Measurements from ENCODE around the gene COX14.

Gene COX14

DNA sequence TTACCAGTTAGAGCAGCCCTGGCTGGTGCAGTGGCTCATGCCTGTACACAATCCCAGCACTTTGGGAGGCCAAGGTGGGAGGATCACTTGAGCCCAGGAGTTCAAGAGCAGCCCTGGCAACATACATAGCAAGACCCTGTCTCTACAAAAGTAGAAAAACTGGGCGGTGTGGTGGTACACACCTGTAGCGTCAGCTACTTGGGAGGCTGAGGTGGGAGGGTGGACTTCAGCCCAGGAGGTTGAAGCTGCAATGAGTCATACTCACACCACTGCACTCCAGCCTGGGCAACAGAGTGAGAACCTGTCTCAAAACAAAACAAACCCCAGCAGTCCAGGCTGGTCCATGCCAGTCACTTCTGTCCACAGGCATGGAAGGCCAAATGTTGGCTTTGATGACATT lies 7.4 kb downstream of the COX14 start:
- Histone ChIP-seq H3K27ac (no peak overlapping the region), H3K36me3 (ENCODE audit: insufficient read depth, low read length) (no peaks in the 10 kb centered on the region; the same call in 1 of the 2 replicates), H3K4me3 (no peak overlapping the region), H3K9me3 (ENCODE audit: low read depth, low read length) (no peaks in the 10 kb centered on the region), H3K9ac (ENCODE audit: insufficient read length) (no peak overlapping the region)
- DNase-seq (ENCODE audit: low read depth, low spot score): no peak
- no peak for TF ChIP-seq POLR2AphosphoS5 (IDR thresholded peaks at IDR 0.05; ENCODE audit: borderline replicate concordance, low read depth, low read length)
- no peak for TF ChIP-seq EZH2 (IDR thresholded peaks at IDR 0.05)
- TF ChIP-seq FOXP2 (optimal IDR thresholded peaks at IDR 0.05; ENCODE audit: control extremely low read depth, extremely low read length, insufficient read depth): no peak

DNA sequence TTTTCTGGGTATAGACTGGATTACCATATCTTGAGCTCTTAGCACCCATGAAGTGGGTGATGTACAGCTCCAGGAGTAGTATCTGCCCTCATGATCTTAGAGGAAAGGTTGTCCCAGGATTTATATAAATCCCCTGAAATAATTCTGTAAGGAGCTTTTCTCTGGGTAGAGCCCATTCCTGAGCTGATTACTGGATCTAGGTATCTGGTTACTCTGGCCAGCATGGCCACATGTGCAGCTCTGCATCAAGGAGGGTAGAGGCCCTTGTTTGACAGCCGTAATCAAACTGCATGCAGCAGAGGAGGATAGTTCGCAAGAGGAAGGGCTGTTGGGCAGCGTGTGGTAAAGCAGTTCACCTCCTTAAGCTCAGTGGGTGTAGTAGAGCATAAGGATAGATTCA lies 8.5 kb downstream of the COX14 start:
- Histone ChIP-seq H3K4me3 (no peak overlapping the region), H3K9me3 (ENCODE audit: low read depth, low read length) (no peaks in the 10 kb centered on the region), H3K36me3 (ENCODE audit: insufficient read depth, low read length) (no peaks in the 10 kb centered on the region; the same call in 1 of the 2 replicates), H3K27ac (no peak overlapping the region), H3K9ac (ENCODE audit: insufficient read length) (no peak overlapping the region)
- DNase-seq (ENCODE audit: low read depth, low spot score): no peak
- no peak for TF ChIP-seq EZH2 (IDR thresholded peaks at IDR 0.05)
- no peak for TF ChIP-seq FOXP2 (optimal IDR thresholded peaks at IDR 0.05; ENCODE audit: control extremely low read depth, extremely low read length, insufficient read depth)
- TF ChIP-seq POLR2AphosphoS5 (IDR thresholded peaks at IDR 0.05; ENCODE audit: borderline replicate concordance, low read depth, low read length): no peak

DNA sequence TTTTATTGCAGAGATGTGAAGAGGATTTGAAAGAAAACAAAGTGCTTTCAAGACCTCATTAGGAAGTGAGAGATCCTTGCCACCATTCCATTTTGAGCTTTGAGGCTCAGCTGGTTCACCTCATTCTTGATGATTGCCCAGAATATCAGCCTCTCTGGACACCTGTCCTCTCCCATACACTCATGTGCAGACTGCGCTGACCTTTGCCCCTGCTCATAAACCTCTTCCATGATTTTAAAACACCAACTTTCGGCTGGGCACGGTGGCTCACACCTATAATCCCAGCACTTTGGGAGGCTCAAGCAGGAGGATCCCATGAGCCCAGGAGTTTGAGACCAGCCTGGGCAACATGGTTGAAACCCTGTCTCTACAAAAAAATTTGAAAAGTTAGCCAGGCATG lies 8.9 kb downstream of the COX14 start:
- no peak for TF ChIP-seq POLR2AphosphoS5 (IDR thresholded peaks at IDR 0.05; ENCODE audit: borderline replicate concordance, low read depth, low read length)
- TF ChIP-seq FOXP2 (optimal IDR thresholded peaks at IDR 0.05; ENCODE audit: control extremely low read depth, extremely low read length, insufficient read depth): no peak
- TF ChIP-seq EZH2 (IDR thresholded peaks at IDR 0.05): no peak
- DNase-seq (ENCODE audit: low read depth, low spot score): no peak
- Histone ChIP-seq H3K9me3 (ENCODE audit: low read depth, low read length) (no peaks in the 10 kb centered on the region), H3K4me3 (no peak overlapping the region), H3K9ac (ENCODE audit: insufficient read length) (no peak overlapping the region), H3K36me3 (ENCODE audit: insufficient read depth, low read length) (no peaks in the 10 kb centered on the region; the same call in none of the 2 replicates), H3K27ac (no peak overlapping the region)

DNA sequence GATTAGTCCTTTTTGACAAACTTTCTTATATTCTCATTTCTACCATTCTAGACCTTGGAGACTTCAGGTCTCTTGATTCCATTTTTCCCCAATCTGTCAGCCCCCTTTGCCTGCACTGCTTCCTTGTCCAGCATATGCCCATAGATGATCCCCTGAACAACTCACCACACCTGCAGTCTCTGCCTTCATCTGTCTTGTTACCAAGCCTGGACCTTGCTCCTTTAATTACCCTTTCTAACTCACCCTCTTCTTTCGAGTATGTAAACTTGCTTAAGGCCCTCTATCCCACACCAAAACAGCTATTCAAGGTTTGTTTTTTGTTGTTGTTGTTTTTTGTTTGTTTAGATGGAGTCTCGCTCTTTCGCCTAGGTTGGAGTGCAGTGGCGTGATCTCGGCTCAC lies 9.6 kb downstream of the COX14 start:
- Histone ChIP-seq H3K4me3 (no peak overlapping the region), H3K36me3 (ENCODE audit: insufficient read depth, low read length) (no peaks in the 10 kb centered on the region; the same call in none of the 2 replicates), H3K9me3 (ENCODE audit: low read depth, low read length) (no peaks in the 10 kb centered on the region), H3K27ac (no peak overlapping the region), H3K9ac (ENCODE audit: insufficient read length) (no peak overlapping the region)
- no peak for DNase-seq (ENCODE audit: low read depth, low spot score)
- TF ChIP-seq POLR2AphosphoS5 (IDR thresholded peaks at IDR 0.05; ENCODE audit: borderline replicate concordance, low read depth, low read length) (no peak), FOXP2 (optimal IDR thresholded peaks at IDR 0.05; ENCODE audit: control extremely low read depth, extremely low read length, insufficient read depth) (no peak), EZH2 (IDR thresholded peaks at IDR 0.05) (no peak)

DNA sequence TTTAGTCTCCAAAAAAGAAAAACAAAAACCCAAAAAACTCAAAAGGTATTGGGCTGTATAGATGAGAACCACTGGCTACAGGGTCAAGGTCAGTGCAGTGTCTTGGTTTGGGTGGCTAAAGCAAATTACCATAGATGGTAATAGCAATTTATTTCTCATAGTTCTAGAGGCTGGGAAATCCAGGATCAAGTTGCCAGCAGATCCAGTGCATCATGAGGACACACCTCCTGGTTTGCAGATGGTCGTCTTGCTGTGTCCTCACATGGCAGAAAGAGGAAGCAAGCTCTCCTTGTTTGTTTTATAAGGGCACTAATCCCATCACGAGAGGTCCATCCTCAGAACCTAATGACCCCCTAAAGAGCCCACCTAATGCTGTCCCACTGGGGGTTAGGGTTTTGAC lies 11.2 kb downstream of the COX14 start:
- TF ChIP-seq EZH2 (IDR thresholded peaks at IDR 0.05) (no peak), FOXP2 (optimal IDR thresholded peaks at IDR 0.05; ENCODE audit: control extremely low read depth, extremely low read length, insufficient read depth) (no peak), POLR2AphosphoS5 (IDR thresholded peaks at IDR 0.05; ENCODE audit: borderline replicate concordance, low read depth, low read length) (no peak)
- H3K9me3 ChIP-seq (ENCODE audit: low read depth, low read length): no peaks in the 10 kb centered on the region
- H3K4me3 ChIP-seq: no peak overlapping the region
- DNase-seq (ENCODE audit: low read depth, low spot score): no peak
- no peaks in the 10 kb centered on the region; the same call in none of the 2 replicates for H3K36me3 ChIP-seq (ENCODE audit: insufficient read depth, low read length)
- H3K9ac ChIP-seq (ENCODE audit: insufficient read length): no peak overlapping the region
- H3K27ac ChIP-seq: no peak overlapping the region

DNA sequence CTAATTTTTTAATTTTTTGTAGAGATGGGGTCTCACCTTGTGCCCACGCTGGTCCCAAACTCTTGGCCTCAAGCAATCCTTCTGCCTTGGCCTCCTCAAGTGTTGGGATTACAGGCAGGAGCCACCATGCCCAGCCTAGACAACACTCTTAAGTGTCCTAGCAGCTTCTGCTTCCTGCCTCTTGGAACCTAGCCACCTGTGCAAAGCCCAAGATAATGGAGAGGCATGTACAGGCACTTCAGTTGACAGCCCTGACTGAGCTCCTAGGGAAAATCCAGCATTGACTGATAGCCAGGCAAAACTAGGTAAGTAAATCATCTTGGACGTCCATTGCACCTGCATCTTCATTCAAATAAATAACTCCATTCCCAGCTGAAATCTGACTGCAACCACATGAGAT lies 15.5 kb downstream of the COX14 start:
- Histone ChIP-seq H3K9ac (ENCODE audit: insufficient read length) (no peak overlapping the region), H3K4me3 (no peak overlapping the region), H3K36me3 (ENCODE audit: insufficient read depth, low read length) (peaks cover 18% of the 10 kb centered on the region), H3K27ac (no peak overlapping the region), H3K9me3 (ENCODE audit: low read depth, low read length) (no peaks in the 10 kb centered on the region)
- DNase-seq (ENCODE audit: low read depth, low spot score): no peak
- TF ChIP-seq EZH2 (IDR thresholded peaks at IDR 0.05) (no peak), FOXP2 (optimal IDR thresholded peaks at IDR 0.05; ENCODE audit: control extremely low read depth, extremely low read length, insufficient read depth) (no peak), POLR2AphosphoS5 (IDR thresholded peaks at IDR 0.05; ENCODE audit: borderline replicate concordance, low read depth, low read length) (no peak)

DNA sequence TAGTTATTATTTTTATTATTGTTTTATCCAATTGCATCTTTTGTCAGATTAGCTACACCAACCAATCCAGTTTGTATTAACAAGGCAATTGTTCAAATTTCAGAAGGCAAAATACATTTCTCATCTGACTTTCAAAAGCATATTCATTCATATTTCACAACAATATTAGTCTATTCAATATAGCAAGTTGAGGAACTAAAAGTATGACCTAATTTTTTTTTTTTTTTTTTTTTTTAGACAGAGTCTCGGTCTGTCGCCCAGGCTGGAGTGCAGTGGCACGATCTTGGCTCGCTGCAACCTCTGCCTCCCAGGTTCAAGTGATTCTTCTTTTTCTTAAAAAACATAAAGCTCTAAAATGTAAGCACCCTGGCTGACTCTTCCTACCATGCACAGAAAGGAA lies 17.3 kb downstream of the COX14 start:
- H3K4me3 ChIP-seq: no peak overlapping the region
- no peak overlapping the region for H3K9ac ChIP-seq (ENCODE audit: insufficient read length)
- H3K27ac ChIP-seq: no peak overlapping the region
- no peak for DNase-seq (ENCODE audit: low read depth, low spot score)
- H3K36me3 ChIP-seq (ENCODE audit: insufficient read depth, low read length): peaks cover 30% of the 10 kb centered on the region
- TF ChIP-seq EZH2 (IDR thresholded peaks at IDR 0.05) (no peak), FOXP2 (optimal IDR thresholded peaks at IDR 0.05; ENCODE audit: control extremely low read depth, extremely low read length, insufficient read depth) (no peak), POLR2AphosphoS5 (IDR thresholded peaks at IDR 0.05; ENCODE audit: borderline replicate concordance, low read depth, low read length) (no peak)
- no peaks in the 10 kb centered on the region for H3K9me3 ChIP-seq (ENCODE audit: low read depth, low read length)

DNA sequence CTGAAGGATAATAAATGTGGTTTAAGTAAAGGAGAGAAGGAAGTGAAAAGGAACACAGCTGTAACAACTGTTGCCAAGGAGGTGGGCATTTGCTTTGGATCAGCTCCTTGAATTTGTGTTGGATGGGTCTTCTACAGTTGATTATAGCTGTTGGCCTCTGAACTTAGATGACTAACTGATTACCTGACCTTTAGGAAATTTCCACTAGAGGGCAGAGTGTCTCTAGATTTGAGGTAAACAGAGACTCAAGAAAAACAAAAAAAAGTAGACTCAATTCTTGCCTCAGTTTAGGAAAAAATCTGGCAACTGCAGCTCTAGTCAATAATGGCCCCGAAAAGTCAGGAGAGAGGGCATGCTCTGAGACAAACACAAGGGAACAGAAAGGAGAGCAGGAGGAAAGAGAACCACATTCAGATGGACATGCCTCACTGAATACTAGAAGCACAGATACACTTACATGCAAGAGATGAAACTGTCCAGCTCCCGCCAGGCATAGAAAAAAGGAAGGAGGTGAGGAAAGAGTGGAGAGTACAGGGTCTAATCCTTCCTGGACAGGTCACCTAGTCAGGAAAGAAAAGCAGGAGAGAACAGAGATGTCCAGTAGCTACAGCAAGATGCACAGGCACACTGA lies 20.6 kb downstream of the COX14 start:
- no peak for TF ChIP-seq EZH2 (IDR thresholded peaks at IDR 0.05)

DNA sequence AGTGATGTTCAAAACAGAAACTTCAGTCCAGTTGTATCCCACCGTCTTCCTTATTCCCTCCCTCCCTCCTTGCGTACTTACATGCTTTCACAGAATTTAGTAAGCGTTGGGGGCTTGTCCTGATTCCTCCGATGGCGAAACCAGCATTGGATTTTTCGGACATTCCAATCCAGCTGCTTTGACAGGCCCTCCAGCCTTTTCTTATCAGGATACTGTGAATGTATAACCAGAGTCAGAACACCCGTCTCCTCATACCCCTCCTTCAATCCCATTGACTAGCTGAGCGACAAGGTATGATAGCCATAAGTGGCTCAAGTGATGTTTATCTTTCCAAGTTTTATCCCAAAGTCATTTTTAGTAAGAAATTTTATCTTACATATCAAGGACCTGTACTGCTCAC lies 31.0 kb downstream of the COX14 start:
- H3K27ac ChIP-seq: no peak overlapping the region
- no peak for TF ChIP-seq EZH2 (IDR thresholded peaks at IDR 0.05)
- TF ChIP-seq POLR2AphosphoS5 (IDR thresholded peaks at IDR 0.05; ENCODE audit: borderline replicate concordance, low read depth, low read length): no peak
- TF ChIP-seq FOXP2 (optimal IDR thresholded peaks at IDR 0.05; ENCODE audit: control extremely low read depth, extremely low read length, insufficient read depth): no peak
- H3K9me3 ChIP-seq (ENCODE audit: low read depth, low read length): no peaks in the 10 kb centered on the region
- DNase-seq (ENCODE audit: low read depth, low spot score): no peak
- H3K36me3 ChIP-seq (ENCODE audit: insufficient read depth, low read length): peaks cover 7% of the 10 kb centered on the region
- no peak overlapping the region for H3K9ac ChIP-seq (ENCODE audit: insufficient read length)
- no peak overlapping the region for H3K4me3 ChIP-seq

More for the DNA sequence above, 20.6 kb downstream of the COX14 start:
- peak; percentile 50 for DNase-seq (ENCODE audit: low read depth, low spot score)
- Histone ChIP-seq H3K9ac (ENCODE audit: insufficient read length) (no peak overlapping the region), H3K36me3 (ENCODE audit: insufficient read depth, low read length) (peaks cover 35% of the 10 kb centered on the region), H3K27ac (no peak overlapping the region), H3K9me3 (ENCODE audit: low read depth, low read length) (no peaks in the 10 kb centered on the region), H3K4me3 (no peak overlapping the region)
